PC-3 (cell line): ENCODE results near the gene AADACL4. TPM values are rescaled to one million over a fixed set of nuclear protein-coding genes. Genes with fewer than 3 reads are reported as not detected.

Source experiments
- ATAC-seq: fragments of 200-7000 bp; cut with Tn5 transposase; 2 replicates; pipeline ENCODE4 v1.9.1; 2020; ENCODE audit warnings: mild to moderate bottlenecking, moderate library complexity
- BruUV-seq: library from RNA; stranded (reverse); fragments of 400-500 nt; replicated peaks from 2 replicates; lab custom pipeline; 2021; lab: Mats Ljungman, UMichigan
- CTCF ChIA-PET: fragments of 300-600 bp; sonication (Branson Sonifier 250); formaldehyde crosslinking; loops from one replicate; lab custom pipeline; 2022; ENCODE audit warnings: antibody characterized with exemption; lab: Charles Lee
- POLR2A ChIA-PET: fragments of 300-600 bp; sonication (Branson Sonifier 250); formaldehyde crosslinking; loops from one replicate; lab custom pipeline; 2022; ENCODE audit warnings: antibody characterized with exemption; ENCODE audit not compliant: unreplicated experiment; lab: Charles Lee
- DNase-seq: peaks from one replicate; pipeline ENCODE4 v3.0.0-alpha.2; 2015
- H2AFZ ChIP-seq: fragments of 300-600 bp; sonication (generic); 2 replicates; pipeline ENCODE4 v1.6.0; 2016; ENCODE audit warnings: antibody characterized with exemption, low read length
- H3F3A ChIP-seq: fragments of 300-600 bp; sonication (generic); one replicate; pipeline ENCODE4 v1.6.0; 2017; ENCODE audit warnings: antibody characterized with exemption, low read length, control low read depth, mild to moderate bottlenecking; ENCODE audit not compliant: unreplicated experiment
- H3K27ac ChIP-seq: fragments of 300-600 bp; sonication (generic); 2 replicates; pipeline ENCODE4 v1.5.1; 2016; ENCODE audit warnings: mild to moderate bottlenecking, low read length
- H3K27me3 ChIP-seq: fragments of 300-600 bp; sonication (generic); 2 replicates; pipeline ENCODE4 v1.6.1; 2016; ENCODE audit warnings: low read length, mixed read lengths
- H3K36me3 ChIP-seq: fragments of 300-600 bp; sonication (generic); 2 replicates; pipeline ENCODE4 v1.6.1; 2016; ENCODE audit warnings: low read depth, mixed run types, low read length, mixed read lengths
- H3K4me1 ChIP-seq: fragments of 300-600 bp; sonication (generic); 2 replicates; pipeline ENCODE4 v1.5.1; 2016; ENCODE audit warnings: low read length; ENCODE audit not compliant: insufficient read depth
- H3K4me2 ChIP-seq: fragments of 300-600 bp; sonication (generic); 2 replicates; pipeline ENCODE4 v1.6.0; 2016; ENCODE audit warnings: low read length
- H3K4me3 ChIP-seq: fragments of 300-600 bp; sonication (generic); 2 replicates; pipeline ENCODE4 v1.5.1; 2016; ENCODE audit warnings: mild to moderate bottlenecking, low read length, mixed read lengths
- H3K79me2 ChIP-seq: fragments of 300-600 bp; sonication (generic); 2 replicates; pipeline ENCODE4 v1.6.1; 2017; ENCODE audit warnings: low read length, mixed read lengths
- H3K9ac ChIP-seq: fragments of 300-600 bp; sonication (generic); 2 replicates; pipeline ENCODE4 v1.6.0; 2016; ENCODE audit warnings: mild to moderate bottlenecking, low read length
- H3K9me2 ChIP-seq: fragments of 300-600 bp; sonication (generic); replicated peaks from 2 replicates; pipeline ENCODE4 v1.6.1; 2016; ENCODE audit warnings: mixed run types, low read length, mixed read lengths
- H3K9me3 ChIP-seq: fragments of 300-600 bp; sonication (generic); 2 replicates; pipeline ENCODE4 v1.6.1; 2016; ENCODE audit warnings: low read length, mixed read lengths
- H4K20me1 ChIP-seq: fragments of 300-600 bp; sonication (generic); 2 replicates; pipeline ENCODE4 v1.6.1; 2016; ENCODE audit warnings: low read length, mixed read lengths
- CTCF ChIP-seq: fragments of 300-600 bp; sonication (generic); conservative IDR thresholded peaks from 2 replicates; pipeline ENCODE4 v1.5.1; 2017; ENCODE audit warnings: antibody characterized with exemption, low read depth, mild to moderate bottlenecking, low read length
- EZH2 ChIP-seq: fragments of 300-600 bp; sonication (generic); IDR thresholded peaks from one replicate; pipeline ENCODE4 v1.6.1; 2017; ENCODE audit warnings: antibody characterized with exemption, mild to moderate bottlenecking, low read length; ENCODE audit not compliant: unreplicated experiment
- EZH2phosphoT487 ChIP-seq: fragments of 300-600 bp; sonication (generic); IDR thresholded peaks from 2 replicates; pipeline ENCODE4 v1.6.1; 2018; ENCODE audit warnings: mild to moderate bottlenecking, antibody characterized with exemption, low read length, borderline replicate concordance
- intact Hi-C: fragments of 100-400 bp; cut with micrococcal nuclease; formaldehyde crosslinking; loops from 2 replicates; pipeline ENCODE4 v1.9.0; 2023
- total RNA-seq: library from RNA; depleted of rRNA; stranded (reverse); fragments of >200 nt; gene quantifications from 2 replicates; pipeline ENCODE4 v1.2.3, GENCODE V29; 2014

AADACL4 gene
- total RNA-seq, 1 experiment from 2014 or later, result not detected

GRCh38 chr1:12649971-12650421, 6.1 kb downstream of the AADACL4 start:
- Histone ChIP-seq H3K9me2 (no peaks in the 10 kb centered on the region), H4K20me1 (no peaks in the 10 kb centered on the region), H3K4me2 (no peak overlapping the region), H3K79me2 (no peaks in the 10 kb centered on the region), H3K4me3 (no peak overlapping the region), H3K4me1 (no peaks in the 10 kb centered on the region), H3K9me3 (no peaks in the 10 kb centered on the region), H2AFZ (no peak overlapping the region), H3K27me3 (no peaks in the 10 kb centered on the region), H3K36me3 (no peaks in the 10 kb centered on the region), H3K9ac (no peak overlapping the region), H3F3A (no peaks in the 10 kb centered on the region), H3K27ac (no peak overlapping the region)
- ATAC-seq, result no peak
- POLR2A ChIA-PET, result no interaction called here
- CTCF ChIA-PET, result no interaction called here
- intact Hi-C loops, result no loop called here
- BruUV-seq, result no TSS peak
- TF ChIP-seq EZH2, result no peak
- TF ChIP-seq EZH2phosphoT487, result no peak
- no peak for TF ChIP-seq CTCF
- no peak for DNase-seq

GRCh38 chr1:12654004-12654567, 10.2 kb downstream of the AADACL4 start:
- intact Hi-C loops, result no loop called here
- DNase-seq, result no peak
- no peak for TF ChIP-seq EZH2phosphoT487
- no peak for TF ChIP-seq CTCF
- no peak for TF ChIP-seq EZH2

GRCh38 chr1:12654657-12655056, 10.8 kb downstream of the AADACL4 start:
- no peak for TF ChIP-seq EZH2phosphoT487
- TF ChIP-seq EZH2, result no peak
- no peak for TF ChIP-seq CTCF
- intact Hi-C loops, result loop anchor here (5.0 kb wide), 1 partner anchor 32 kb away; no protein-coding TSS in a partner anchor

More at GRCh38 chr1:12654004-12654567, 10.2 kb downstream of the AADACL4 start:
- POLR2A ChIA-PET, result interaction anchor here (0.6 kb wide), 1 partner anchor 36 kb away, joined by 3 read pairs; the partner anchor contains the start of gene DHRS3
- CTCF ChIA-PET, result no interaction called here
- no TSS peak for BruUV-seq
- Histone ChIP-seq H3K4me1 (no peaks in the 10 kb centered on the region; the same call in 1 of the 2 replicates), H3K36me3 (no peaks in the 10 kb centered on the region), H3K9ac (no peak overlapping the region), H2AFZ (no peak overlapping the region), H3K79me2 (no peaks in the 10 kb centered on the region), H3K9me2 (no peaks in the 10 kb centered on the region), H3K27me3 (no peaks in the 10 kb centered on the region), H3K4me3 (no peak overlapping the region), H3K9me3 (no peaks in the 10 kb centered on the region), H3F3A (no peaks in the 10 kb centered on the region), H3K4me2 (no peak overlapping the region), H3K27ac (no peak overlapping the region), H4K20me1 (no peaks in the 10 kb centered on the region)
- ATAC-seq, result no peak

More at GRCh38 chr1:12654657-12655056, 10.8 kb downstream of the AADACL4 start:
- Histone ChIP-seq H3F3A (no peaks in the 10 kb centered on the region), H3K27ac (no peak overlapping the region), H3K79me2 (no peaks in the 10 kb centered on the region), H3K4me2 (no peak overlapping the region), H3K36me3 (no peaks in the 10 kb centered on the region), H2AFZ (no peak overlapping the region), H3K4me3 (no peak overlapping the region), H3K9me2 (no peaks in the 10 kb centered on the region), H3K9me3 (no peaks in the 10 kb centered on the region), H3K4me1 (no peaks in the 10 kb centered on the region; the same call in 1 of the 2 replicates), H3K9ac (no peak overlapping the region), H3K27me3 (no peaks in the 10 kb centered on the region), H4K20me1 (no peaks in the 10 kb centered on the region)
- ChIA-PET POLR2A (interaction anchor here (0.6 kb wide), 1 partner anchor 37 kb away, joined by 3 read pairs; the partner anchor contains the start of gene DHRS3), CTCF (no interaction called here)
- ATAC-seq (no peak), DNase-seq (no peak)
- no TSS peak for BruUV-seq
